Activated CD4-positive, alpha-beta T cell treated with anti-CD3 and anti-CD28 coated beads, Interleukin-2, Interleukin-4, amounts not matched to agents 100 ng/mL and 50 ng/mL, durations not matched to agents 16 hours and 8 hours (primary cell): ENCODE data around the gene STKLD1.
A peak's percentile ranks its signal among the peaks of the same experiment; 100 is the strongest.

Source experiments
- DNase-seq: peaks from one replicate; pipeline ENCODE4 v3.0.0-alpha.2; 2020; ENCODE audit warnings: low spot score

STKLD1 gene

GRCh38 chr9:133417541-133418461 is 41.6 kb downstream of the STKLD1 start, which contains the start of gene REXO4:
Gene REXO4, minus strand, starts transcription at chr9:133418010. Its CDS starts 166 bp downstream, at chr9:133417844.
- DNase-seq = peak; percentile 95

GRCh38 chr9:133419005-133419404 is 42.8 kb downstream of the STKLD1 start:
- DNase-seq = no peak

GRCh38 chr9:133420392-133420827 is 44.2 kb downstream of the STKLD1 start:
- peak; percentile 29 for DNase-seq

- DNase-seq = peak; percentile 60
Observed at GRCh38 chr9:133421615-133422542, 45.7 kb downstream of the STKLD1 start, which contains the start of gene ADAMTS13. Gene ADAMTS13, plus strand, starts transcription at chr9:133422367. Its CDS starts 77 bp downstream, at chr9:133422444.

GRCh38 chr9:133423216-133423615 is 47.0 kb downstream of the STKLD1 start:
- no peak for DNase-seq

- DNase-seq = no peak
Observed at GRCh38 chr9:133424187-133424586, 48.0 kb downstream of the STKLD1 start.

GRCh38 chr9:133425049-133425632 is 49.0 kb downstream of the STKLD1 start:
- no peak for DNase-seq

- no peak for DNase-seq
Observed at GRCh38 chr9:133426011-133426410, 49.8 kb downstream of the STKLD1 start.

- DNase-seq = no peak
Observed at GRCh38 chr9:133427658-133428348, 51.6 kb downstream of the STKLD1 start.

GRCh38 chr9:133428617-133429101 is 52.5 kb downstream of the STKLD1 start:
- no peak for DNase-seq

- no peak for DNase-seq
Observed at GRCh38 chr9:133429214-133429613, 53.0 kb downstream of the STKLD1 start.

- DNase-seq = no peak
Observed at GRCh38 chr9:133429641-133430161, 53.5 kb downstream of the STKLD1 start.

GRCh38 chr9:133430244-133430643 is 54.1 kb downstream of the STKLD1 start:
- no peak for DNase-seq

GRCh38 chr9:133433351-133433843 is 57.2 kb downstream of the STKLD1 start:
- no peak for DNase-seq

GRCh38 chr9:133436681-133437080 is 60.5 kb downstream of the STKLD1 start:
- DNase-seq = no peak

GRCh38 chr9:133437753-133438531 is 61.8 kb downstream of the STKLD1 start:
- DNase-seq = no peak

- no peak for DNase-seq
Observed at GRCh38 chr9:133439337-133439736, 63.2 kb downstream of the STKLD1 start.

GRCh38 chr9:133440874-133441273 is 64.7 kb downstream of the STKLD1 start:
- no peak for DNase-seq

- DNase-seq = no peak
Observed at GRCh38 chr9:133441571-133441970, 65.4 kb downstream of the STKLD1 start.

- DNase-seq = no peak
Observed at GRCh38 chr9:133443248-133443647, 67.1 kb downstream of the STKLD1 start.
